ENCODE results near the gene TMUB2. TPM values are rescaled to one million over a fixed set of nuclear protein-coding genes. Genes with fewer than 3 reads are reported as not detected.

Gene TMUB2
- total and polyA plus RNA-seq, 2 of the 13 experiments (the other 11 are each of a cell fraction or from before 2014, with no cell fraction given): 26.9 to 50.8 TPM

DNA sequence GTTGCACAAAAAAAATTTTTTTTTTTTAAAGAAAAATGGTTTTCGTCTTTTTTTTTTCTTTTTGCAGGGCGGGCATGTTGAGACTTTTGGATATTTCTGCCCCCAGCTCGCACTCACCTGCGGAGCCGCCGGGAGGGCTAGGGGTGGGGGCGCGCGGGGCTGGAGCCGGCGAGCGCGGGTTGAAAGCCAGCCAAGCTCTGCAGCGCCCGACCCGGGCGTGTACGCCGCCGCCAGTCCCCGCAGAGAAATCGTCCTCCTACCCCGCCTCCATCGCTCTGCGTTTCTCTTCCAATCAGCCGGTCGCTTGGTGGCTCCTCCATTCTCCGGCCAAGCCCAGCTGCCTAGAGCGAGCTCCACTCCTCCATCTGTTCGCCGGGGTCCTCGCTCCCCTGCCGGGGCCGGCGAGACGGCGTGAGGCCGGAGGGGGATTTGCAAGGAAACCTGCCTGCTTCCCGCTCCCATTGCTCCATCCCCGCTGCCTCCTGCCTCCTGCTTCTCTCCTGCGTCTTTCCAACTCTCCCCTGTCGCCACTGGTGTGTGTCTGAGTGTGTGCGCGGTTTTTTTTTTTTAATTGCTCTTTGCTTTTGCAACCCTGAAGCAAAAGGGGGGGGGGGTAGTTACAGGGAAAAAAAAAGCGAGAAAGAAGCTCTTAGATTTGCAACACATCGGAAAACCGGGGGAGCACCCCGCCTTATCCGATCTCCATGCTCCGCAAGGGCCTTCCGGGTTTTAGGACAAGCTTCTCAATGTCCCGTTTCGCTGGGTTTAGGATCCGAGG, 34.5 kb downstream of the TMUB2 start (continued):
- TF ChIP-seq, protein P1, sequence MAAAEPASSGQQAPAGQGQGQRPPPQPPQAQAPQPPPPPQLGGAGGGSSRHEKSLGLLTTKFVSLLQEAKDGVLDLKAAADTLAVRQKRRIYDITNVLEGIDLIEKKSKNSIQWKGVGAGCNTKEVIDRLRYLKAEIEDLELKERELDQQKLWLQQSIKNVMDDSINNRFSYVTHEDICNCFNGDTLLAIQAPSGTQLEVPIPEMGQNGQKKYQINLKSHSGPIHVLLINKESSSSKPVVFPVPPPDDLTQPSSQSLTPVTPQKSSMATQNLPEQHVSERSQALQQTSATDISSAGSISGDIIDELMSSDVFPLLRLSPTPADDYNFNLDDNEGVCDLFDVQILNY (CRISPR knock-in tag; conservative IDR thresholded peaks at IDR 0.05): peak; percentile 25; the same call in 1 of the 2 replicates
- TF ChIP-seq HNRNPH1 (optimal IDR thresholded peaks at IDR 0.05; ENCODE audit: low read depth, low read length) (peak; percentile 21), ZNF75D (CRISPR knock-in tag; IDR thresholded peaks at IDR 0.05; ENCODE audit: borderline replicate concordance) (no peak), ZNF709 (CRISPR knock-in tag; IDR thresholded peaks at IDR 0.05) (no peak), ZNF543 (CRISPR knock-in tag; IDR thresholded peaks at IDR 0.05) (peak; percentile 24; the same call in 1 of the 2 replicates), ZNF235 (CRISPR knock-in tag; IDR thresholded peaks at IDR 0.05; ENCODE audit: borderline replicate concordance) (no peak), SAFB2 (CRISPR knock-in tag; IDR thresholded peaks at IDR 0.05; ENCODE audit: borderline replicate concordance, low read depth) (no peak), FOXJ3 (CRISPR knock-in tag; IDR thresholded peaks at IDR 0.05; ENCODE audit: borderline replicate concordance) (no peak), CBX2 (IDR thresholded peaks at IDR 0.05; ENCODE audit: low read depth, low read length) (no peak), CBX2 (CRISPR knock-in tag; IDR thresholded peaks at IDR 0.05; ENCODE audit: low read depth) (no peak), NPAS2 (CRISPR knock-in tag; IDR thresholded peaks at IDR 0.05; ENCODE audit: borderline replicate concordance) (no peak), ZNF12 (CRISPR knock-in tag; IDR thresholded peaks at IDR 0.05) (no peak), THYN1 (CRISPR knock-in tag; IDR thresholded peaks at IDR 0.05; ENCODE audit: borderline replicate concordance, low read depth) (no peak), SRSF1 (optimal IDR thresholded peaks at IDR 0.05; ENCODE audit: low read depth, low read length) (peak; percentile 88), GABPA (IDR thresholded peaks at IDR 0.05; ENCODE audit: low read depth, low read length) (no peak), GABPA (CRISPR knock-in tag; IDR thresholded peaks at IDR 0.05; ENCODE audit: low read depth) (no peak), ZNF24 (IDR thresholded peaks at IDR 0.05) (no peak), NKX3-1 (CRISPR knock-in tag; IDR thresholded peaks at IDR 0.05) (no peak), SOX6 (IDR thresholded peaks at IDR 0.05) (no peak), SOX6 (CRISPR knock-in tag; IDR thresholded peaks at IDR 0.05) (peak; percentile 40), ZZZ3 (CRISPR knock-in tag; IDR thresholded peaks at IDR 0.05; ENCODE audit: borderline replicate concordance) (no peak), CCDC6 (CRISPR knock-in tag; IDR thresholded peaks at IDR 0.05) (peak; percentile 79; the same call in 1 of the 2 replicates), CERS6 (CRISPR knock-in tag; IDR thresholded peaks at IDR 0.05) (no peak)
- TF ChIP-seq, protein P2, sequence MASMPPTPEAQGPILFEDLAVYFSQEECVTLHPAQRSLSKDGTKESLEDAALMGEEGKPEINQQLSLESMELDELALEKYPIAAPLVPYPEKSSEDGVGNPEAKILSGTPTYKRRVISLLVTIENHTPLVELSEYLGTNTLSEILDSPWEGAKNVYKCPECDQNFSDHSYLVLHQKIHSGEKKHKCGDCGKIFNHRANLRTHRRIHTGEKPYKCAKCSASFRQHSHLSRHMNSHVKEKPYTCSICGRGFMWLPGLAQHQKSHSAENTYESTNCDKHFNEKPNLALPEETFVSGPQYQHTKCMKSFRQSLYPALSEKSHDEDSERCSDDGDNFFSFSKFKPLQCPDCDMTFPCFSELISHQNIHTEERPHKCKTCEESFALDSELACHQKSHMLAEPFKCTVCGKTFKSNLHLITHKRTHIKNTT (CRISPR knock-in tag; IDR thresholded peaks at IDR 0.05): no peak
- TF ChIP-seq, protein P3, sequence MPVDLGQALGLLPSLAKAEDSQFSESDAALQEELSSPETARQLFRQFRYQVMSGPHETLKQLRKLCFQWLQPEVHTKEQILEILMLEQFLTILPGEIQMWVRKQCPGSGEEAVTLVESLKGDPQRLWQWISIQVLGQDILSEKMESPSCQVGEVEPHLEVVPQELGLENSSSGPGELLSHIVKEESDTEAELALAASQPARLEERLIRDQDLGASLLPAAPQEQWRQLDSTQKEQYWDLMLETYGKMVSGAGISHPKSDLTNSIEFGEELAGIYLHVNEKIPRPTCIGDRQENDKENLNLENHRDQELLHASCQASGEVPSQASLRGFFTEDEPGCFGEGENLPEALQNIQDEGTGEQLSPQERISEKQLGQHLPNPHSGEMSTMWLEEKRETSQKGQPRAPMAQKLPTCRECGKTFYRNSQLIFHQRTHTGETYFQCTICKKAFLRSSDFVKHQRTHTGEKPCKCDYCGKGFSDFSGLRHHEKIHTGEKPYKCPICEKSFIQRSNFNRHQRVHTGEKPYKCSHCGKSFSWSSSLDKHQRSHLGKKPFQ (CRISPR knock-in tag; IDR thresholded peaks at IDR 0.05; ENCODE audit: insufficient replicate concordance): no peak

All from HepG2 (cell line).